GM21526 (cell line): ENCODE results near the gene TMEM178B.

ENCODE experiments used
- ATAC-seq: cut with Tn5 transposase; IDR thresholded peaks from one replicate; pipeline ENCODE4 v1.9.1; 2021; ENCODE audit warnings: moderate library complexity; ENCODE audit not compliant: unreplicated experiment, low FRiP score

The TMEM178B gene

DNA sequence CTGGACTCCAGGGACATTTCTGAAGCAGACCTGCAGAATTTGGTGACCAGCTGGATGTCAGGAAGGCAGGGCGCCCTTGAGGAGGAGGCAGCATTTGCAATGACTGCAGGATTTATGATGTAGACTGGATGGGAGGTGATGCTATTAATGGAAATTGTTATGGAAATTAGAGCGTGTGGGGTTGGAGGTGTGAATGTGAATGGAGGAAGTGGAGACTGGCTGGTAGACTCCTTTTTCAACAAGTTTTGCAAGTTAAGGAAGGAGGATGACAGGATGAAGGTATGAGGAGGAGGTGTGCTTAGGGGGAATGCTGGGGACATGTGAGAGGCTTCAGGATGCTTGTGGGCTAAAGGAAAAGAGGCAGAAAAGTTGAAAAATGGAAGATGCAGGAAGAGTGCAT lies 137.0 kb downstream of the TMEM178B start:
- ATAC-seq = no peak

DNA sequence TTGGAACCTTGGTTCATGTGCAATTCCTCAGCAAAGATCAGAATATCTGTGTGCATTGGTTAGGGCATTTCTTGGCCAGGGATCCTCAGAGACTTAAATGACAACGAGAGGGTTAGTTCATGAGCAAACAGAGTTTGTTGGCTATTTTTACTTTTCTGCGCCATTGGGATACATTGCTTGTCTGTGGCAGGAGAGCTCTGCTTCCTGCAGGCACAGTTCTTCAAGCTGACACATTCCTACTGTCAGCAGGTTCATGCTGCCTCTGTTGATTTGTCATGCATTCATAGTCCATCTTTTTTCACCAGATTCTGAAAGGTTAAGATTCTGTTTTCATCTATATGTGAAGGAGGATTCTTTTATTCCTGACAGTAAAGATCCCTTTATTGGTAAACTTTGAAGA lies 139.4 kb downstream of the TMEM178B start:
- ATAC-seq = no peak

DNA sequence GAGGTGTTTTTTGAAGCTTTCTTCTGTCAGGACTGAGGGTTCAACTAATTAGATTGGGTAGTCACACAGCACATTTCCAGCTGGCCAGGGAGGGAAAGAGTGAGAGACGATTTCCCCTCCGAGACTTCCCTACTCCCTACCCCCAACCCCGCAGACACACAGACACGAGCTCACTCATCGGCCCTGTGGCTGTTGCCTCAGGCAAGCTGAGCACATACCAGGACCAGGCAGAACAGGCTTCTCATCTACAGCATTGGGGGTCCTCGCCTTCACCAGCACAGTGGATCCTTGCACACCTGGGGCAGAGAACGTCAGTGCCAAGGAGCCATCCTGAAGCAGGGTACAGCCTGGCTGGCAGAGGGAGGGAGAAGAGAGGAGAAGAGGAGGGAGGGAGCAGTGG lies 144.1 kb downstream of the TMEM178B start:
- ATAC-seq = no peak

DNA sequence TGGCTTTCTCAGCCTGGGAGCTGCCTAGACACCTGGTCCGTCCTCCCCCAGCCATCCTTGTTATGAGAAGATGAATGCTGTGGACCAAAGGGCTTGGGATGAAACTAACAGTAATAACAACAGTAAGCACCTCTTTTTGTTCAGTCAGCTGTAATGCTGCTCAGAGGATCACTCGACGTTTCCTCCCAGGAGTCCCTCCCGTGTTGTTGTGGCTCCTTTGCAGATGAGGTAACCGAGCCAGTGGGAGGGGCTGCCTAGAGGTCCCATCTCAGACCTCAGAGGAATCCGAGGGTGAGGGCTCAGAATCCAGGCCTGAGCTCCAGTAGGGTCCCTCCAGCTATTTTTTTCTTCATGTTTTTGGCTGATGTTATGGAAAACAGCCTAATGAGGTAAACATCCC lies 145.1 kb downstream of the TMEM178B start:
- no peak for ATAC-seq

DNA sequence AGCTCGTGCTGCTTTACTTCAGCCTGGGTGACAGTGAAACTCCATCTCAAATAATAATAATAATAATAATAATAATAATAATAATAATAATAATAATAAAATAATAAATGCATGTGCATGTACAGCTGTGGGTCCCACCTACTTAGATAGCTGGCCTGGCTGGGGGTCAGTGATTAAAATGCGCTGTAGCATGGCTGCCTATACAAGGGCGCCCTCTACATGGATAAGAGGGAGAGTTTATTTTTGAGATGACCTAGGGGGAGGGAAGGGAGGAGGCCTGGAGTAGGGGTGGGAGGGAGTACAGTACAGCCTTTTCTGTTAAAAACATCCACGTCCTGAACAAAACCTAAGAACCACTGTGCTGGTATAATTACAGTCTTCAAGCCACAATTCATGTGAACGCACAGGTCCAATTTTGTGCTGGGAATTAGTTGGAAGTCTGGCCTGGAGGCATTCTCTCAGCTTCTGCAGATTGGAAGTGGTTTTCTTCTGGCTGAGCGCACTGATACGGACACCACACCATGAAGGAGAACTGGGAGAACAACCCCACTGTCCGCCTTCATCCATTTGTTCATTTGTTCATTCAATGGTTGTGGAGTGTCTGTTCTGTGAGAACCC lies 146.5 kb downstream of the TMEM178B start:
- no peak for ATAC-seq

DNA sequence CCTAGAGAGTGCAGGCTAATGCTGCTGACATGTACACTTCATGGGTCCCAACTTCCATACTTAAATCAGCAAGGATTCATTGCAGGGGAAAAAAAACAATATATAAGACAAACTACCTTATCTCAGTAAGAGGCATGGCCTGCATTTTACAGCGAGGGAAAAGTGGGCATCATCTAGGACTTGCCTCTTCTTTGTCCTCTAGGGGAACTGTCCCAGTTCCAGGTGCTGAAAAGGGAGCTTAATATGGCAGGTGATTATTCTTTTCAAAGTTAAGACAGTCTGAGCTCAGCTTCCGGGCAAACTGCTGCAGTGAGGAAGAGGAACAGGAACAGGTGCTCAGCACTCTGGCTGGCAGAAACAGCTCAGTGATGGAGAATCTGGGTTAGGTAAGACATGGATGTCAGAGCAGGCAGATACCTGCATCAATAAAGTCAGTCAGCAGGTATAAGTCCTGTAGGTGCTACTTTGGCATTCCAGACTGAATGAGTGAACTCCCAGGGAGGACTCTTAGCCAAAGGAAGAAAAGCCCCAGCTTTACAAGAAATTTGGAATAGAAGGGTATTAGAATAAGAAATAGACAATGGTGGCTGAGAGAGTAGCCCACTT lies 147.2 kb downstream of the TMEM178B start:
- ATAC-seq = no peak

DNA sequence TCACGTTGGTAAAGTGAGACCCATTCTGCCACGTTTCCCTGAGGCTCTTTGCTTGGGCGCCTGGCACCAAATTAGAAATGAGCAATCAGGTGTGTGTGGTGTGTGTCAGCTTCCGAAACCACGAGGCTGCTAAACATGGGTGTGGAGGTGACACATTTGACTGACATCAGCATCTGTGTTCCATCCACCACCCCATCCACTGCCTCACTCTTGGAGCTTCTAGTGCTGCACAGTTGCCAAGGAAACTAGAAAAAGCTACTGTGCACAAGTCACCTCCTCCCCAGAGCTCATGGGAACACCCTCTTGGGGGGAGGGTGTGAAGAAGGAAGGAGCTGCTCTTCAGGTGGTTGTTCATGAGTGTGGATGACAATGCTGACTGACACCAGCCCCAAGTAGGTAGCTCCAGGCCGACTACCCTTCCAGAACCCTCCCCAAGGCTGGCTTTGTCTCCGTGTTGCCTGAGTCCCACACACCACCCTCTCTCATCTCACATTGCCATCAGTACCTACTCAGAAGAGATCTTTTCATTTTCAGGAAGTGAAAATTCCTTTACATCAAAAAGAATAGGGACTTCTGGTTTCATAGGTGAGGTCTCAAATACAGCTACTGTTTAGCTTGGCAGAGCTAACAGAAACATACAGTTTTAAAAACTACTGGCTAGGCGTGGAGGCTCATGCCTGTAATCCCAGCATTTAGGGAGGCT lies 152.2 kb downstream of the TMEM178B start:
- ATAC-seq = no peak

DNA sequence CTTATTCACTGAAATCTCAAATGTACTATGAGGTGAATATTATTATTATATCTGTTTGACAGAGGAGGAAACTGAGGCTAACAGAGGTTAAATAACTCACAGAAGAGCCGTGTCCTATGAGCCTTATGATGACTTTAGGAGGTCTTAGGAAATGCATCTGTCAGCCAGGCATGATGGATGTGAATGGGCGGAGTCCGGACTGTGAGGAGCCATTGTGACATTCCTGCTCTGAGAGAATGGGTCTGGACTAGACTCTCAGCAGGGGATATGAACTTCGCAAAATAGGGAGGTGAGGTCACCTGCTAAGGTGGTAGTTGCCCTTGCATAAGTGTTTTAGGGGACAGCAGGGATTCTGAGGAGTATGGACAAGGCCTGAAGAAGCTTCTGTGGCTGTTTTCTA lies 153.6 kb downstream of the TMEM178B start:
- ATAC-seq = no peak

DNA sequence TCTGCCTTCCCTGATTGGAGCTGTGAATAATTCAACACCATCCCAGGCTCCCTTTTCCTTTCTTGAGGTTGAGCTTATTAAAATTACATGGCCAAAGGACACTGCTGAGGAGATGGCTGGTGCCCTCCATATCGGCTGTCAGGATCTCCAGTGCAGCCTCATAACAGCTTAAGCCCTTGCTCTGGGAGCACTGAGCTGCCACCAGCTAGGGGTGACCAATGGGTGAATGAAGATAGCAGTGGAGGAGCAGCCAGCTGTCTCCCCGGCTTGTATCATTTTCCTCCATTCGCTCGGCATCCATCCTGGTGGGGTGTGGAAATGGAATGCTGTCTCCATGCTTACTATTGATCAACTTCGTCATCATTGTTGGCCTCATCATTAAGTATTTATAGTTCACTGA lies 154.6 kb downstream of the TMEM178B start:
- ATAC-seq = no peak

DNA sequence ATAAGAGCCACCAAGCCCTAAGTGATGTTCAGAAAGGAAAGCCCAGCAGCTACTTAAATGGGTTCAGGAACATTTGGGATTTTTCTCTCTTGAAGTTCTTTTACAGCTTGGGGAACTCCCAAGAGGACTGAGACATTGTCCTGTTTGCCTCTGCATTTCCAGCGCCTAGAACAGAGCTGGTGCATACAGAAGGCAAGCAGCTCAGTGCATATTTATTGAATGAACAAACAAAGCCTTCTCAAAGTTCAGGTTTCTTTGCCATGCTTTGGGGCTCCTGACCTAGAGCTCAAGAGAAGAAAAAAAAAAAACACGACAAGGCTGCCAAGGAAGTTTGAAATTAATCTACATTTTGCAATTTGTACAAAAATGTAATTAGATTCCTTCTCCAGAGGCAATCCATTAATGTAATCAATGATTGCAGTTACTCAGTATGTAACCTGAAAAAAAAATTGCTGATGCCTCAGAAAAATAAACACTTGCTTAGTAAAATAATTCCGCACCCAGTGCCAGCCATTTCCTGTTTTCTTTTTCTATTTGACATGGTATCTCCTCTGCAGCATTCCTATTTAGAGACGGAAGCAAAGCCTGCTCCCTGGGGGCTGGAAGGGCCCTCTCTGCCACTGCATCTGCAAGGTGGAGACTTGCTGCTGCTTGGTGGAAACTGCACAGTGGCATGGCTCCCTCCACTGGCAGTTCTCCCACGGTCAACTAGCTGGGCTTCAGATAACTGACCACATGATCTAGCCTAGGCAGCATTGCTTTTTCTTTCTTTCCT lies 157.3 kb downstream of the TMEM178B start:
- ATAC-seq = no peak

DNA sequence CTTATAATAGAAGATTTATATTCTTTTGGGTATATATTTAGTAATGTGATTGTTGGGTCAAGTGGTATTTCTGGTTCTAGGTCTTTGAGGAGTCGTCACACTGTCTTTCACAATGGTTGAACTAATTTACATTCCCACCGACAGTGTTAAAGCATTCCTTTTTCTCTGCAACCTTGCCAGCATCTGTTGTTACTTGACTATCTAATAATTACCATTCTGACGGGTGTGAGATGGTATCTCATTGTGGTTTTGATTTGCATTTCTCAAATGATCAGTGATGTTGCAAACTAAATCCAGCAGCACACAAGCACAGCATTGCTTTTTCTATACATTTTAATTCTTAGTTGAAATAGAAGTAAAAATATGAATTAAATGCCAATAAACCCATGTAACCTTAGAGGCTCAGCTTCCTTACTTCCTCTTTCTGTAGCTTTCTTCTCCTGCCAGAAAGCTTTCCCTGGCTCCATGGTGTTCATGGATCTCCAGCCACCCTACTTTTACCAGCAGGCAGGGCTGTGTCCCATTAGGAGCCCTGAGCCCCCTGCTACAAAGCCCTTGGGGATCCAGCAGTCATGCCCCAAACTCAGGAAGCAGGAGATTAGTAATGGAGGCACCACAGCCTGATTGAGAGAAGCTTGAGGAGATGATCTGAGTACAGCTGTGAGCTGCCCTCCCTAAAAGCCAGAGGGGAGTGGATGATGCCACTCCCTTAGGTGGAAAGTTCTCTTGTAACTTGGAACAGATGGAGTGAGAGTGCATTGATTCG lies 158.6 kb downstream of the TMEM178B start:
- no peak for ATAC-seq

DNA sequence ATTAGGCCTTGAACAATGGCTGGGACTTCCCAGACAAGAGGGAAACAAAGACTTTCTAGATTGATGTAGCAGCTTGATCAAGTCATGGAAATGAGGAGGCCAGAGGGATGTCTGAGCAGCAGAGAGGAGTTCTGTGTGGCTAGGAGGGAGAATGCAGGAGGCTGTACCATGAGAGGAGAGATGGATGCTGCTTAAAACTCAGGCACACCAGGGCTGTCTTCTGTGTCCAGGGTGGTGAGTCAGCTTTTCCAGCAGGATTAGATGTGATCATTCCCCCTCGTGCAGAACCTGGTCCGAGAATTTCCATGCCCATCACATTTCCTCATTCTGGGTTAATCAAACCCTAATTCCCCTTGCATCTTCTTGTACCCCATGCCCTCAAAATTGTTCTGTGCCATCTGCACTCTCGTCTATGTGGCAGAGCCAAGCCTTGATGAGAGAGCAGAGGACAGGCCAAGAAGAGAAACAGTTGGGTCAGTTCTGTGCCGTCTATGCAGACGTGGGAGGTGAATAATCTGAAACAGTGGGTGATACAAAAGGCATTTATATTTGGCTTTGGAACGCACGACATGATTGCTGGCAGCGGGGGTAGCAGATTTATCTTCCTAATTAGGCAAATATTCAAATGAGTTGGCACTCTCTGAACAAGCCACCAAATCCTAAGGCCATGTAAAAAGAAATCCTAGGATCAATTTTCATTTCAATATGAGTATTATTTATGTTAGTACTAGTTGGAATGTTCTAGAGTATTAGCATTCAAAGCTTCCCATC lies 160.7 kb downstream of the TMEM178B start:
- no peak for ATAC-seq

DNA sequence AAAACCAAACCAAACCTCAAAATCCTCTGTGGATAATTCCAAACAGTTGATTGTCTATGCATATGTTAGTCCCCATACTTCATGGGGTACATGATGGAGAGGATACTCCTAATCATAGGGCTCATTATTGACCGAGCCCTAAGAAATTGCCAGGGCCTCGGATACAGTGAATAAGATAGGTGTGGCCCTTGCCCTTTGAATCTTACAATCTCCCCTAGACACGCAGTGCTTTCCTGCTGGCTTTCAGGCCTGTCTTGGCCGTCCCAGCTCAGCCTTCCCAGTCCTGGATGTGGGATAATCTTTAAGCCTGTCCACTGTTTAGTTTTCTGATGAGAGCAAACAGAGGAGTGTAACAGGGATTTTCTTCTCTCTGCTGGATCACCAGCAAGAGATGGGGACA lies 161.8 kb downstream of the TMEM178B start:
- no peak for ATAC-seq

DNA sequence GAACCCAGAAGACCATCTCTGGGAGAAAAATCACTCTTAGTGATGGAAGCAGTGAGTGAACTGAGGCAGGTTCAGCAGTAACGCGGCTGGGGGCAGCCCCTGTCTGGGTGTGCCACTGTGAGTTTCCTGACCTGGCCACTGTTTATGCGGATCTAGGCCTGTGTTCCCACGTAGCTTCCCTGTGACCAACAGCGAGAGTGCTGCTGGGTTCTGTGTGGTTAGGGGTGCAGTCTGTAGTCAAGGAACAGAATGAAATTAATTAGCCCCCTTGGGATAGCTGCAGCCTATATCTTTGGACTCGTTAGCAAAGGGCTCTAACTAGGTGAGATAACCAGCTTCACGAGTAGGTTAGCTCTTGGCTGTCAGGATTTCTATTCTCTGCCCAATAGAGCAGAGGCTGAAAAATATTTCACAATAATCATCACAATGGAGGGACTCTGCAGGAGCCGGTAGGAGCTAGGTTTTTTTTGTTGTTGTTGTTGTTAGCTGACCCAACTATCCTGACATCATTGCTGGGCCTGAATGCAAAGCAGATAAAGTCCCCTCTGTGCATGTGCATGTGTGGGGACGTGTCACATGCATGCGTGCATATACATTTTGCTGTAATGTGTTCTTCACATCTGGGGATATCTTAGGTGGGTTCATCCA lies 164.9 kb downstream of the TMEM178B start:
- no peak for ATAC-seq

DNA sequence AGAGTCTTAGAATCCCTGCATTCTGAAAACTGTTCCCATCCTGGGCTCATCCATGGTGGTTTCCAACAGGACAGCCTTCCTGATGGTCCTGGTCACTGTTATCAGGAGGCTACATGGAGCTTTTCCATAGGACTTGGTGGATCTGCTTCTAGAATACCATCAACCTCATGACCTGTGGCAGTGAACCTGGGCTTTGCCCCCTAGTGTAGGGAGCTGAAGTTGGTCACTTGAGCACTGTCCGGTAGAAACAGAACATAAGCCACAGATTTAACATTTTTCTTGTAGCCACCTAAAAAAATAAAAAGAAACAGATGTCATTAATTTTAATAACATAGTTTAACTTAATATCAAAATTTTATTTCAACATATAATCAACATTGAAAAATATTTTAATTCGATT lies 165.8 kb downstream of the TMEM178B start:
- no peak for ATAC-seq

DNA sequence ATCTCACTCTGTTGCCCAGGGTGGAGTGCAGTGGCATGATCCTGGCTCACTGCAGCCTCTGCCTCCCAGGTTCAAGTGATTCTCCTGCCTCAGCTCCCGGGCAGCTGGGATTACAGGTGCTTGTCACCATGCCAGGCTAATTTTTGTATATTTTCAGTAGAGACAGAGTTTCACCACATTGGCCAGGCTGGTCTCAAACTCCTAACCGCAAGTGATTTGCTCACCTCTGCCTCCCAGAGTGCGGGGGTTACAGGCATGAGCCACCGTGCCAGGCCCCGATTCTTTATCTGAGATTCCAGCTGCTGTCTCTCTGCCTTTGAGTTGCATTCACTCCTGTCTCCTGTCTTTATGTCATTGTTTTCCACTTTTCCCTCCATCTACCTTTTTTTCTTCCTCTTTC lies 168.7 kb downstream of the TMEM178B start:
- no peak for ATAC-seq

DNA sequence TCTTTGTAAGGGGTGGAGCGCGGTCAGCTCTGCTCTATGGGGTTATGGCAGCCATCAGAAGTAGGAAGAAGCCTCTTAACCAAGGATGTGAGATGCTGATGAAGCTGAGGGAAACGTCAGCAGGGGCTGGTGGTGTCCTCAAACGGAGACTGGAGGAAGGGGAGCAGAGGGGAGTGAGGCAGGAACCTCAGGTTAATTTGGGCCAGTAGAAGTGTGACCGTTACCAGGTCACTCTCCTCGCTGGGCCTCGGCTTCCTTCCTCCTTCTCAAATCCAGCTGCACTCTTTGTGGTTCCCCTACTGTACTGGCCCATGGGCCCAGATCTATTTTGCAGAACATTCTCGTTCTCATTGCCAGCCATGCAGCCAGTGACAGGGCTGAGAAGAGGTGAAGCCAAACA lies 169.5 kb downstream of the TMEM178B start:
- ATAC-seq = no peak

DNA sequence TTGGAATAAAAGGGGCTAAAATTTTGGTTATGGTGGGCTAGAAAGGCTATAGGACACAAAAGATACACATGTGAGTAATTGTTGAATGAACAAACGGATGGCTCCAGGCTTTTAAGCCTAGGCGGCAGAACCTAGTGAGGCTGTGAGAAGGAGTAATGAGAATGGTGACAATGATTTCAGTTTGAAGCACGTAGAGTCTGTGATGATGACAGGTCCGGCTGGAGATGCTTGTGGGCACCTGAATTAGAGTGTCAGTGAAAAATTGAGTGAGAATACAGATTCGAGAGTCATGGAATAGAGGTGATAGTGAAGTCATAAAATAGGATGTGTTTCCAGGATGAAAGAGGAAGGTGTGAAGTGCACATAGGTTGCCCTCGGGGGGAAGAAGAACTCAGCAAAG lies 170.6 kb downstream of the TMEM178B start:
- no peak for ATAC-seq

DNA sequence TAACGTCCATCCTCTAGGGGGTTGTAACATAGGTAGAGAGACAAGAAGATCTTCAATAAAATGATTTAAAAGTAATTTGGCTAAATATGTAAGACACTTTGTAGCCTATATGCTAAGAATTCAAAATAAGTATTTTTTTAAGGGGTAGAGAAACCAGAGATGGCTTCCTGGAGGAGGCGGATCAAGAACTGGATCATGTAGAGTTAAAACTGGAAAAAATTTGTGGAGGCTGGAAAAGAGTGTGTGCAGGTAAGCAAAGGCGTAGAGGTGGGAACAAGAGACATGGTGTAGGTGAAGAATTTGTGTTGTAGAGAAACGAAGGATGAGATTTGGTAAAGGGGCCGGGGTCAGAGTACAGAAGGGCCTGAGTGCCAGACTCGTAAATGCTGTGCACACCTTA lies 172.6 kb downstream of the TMEM178B start:
- ATAC-seq = no peak
